HG03575 (cell line): ENCODE data around the gene TM4SF18.

Experiments
- ATAC-seq: cut with Tn5 transposase; IDR thresholded peaks from one replicate; pipeline ENCODE4 v1.9.1; 2021; ENCODE audit not compliant: unreplicated experiment, insufficient number of reproducible peaks, low FRiP score; ENCODE audit errors: extremely low read depth

Gene TM4SF18

GRCh38 chr3:149305376-149305775 is 28.1 kb downstream of the TM4SF18 start:
- no peak for ATAC-seq

GRCh38 chr3:149299938-149300801 is 33.3 kb downstream of the TM4SF18 start:
- peak; percentile 77 for ATAC-seq

- ATAC-seq = no peak
Measured at GRCh38 chr3:149296972-149297371, 36.5 kb downstream of the TM4SF18 start.

GRCh38 chr3:149292666-149293065 is 40.8 kb downstream of the TM4SF18 start:
- no peak for ATAC-seq

GRCh38 chr3:149291178-149291577 is 42.3 kb downstream of the TM4SF18 start:
- no peak for ATAC-seq

- ATAC-seq = no peak
Measured at GRCh38 chr3:149288655-149289054, 44.8 kb downstream of the TM4SF18 start.

GRCh38 chr3:149284034-149284433 is 49.4 kb downstream of the TM4SF18 start:
- no peak for ATAC-seq

GRCh38 chr3:149283401-149283800 is 50.0 kb downstream of the TM4SF18 start:
- ATAC-seq = no peak

- ATAC-seq = no peak
Measured at GRCh38 chr3:149282836-149283235, 50.6 kb downstream of the TM4SF18 start.

GRCh38 chr3:149282322-149282721 is 51.1 kb downstream of the TM4SF18 start:
- ATAC-seq = no peak

- no peak for ATAC-seq
Measured at GRCh38 chr3:149280671-149281349, 52.6 kb downstream of the TM4SF18 start.

- ATAC-seq = no peak
Measured at GRCh38 chr3:149278911-149279310, 54.5 kb downstream of the TM4SF18 start.

GRCh38 chr3:149277331-149277813 is 56.1 kb downstream of the TM4SF18 start:
- no peak for ATAC-seq

GRCh38 chr3:149276619-149277018 is 56.8 kb downstream of the TM4SF18 start:
- no peak for ATAC-seq

- ATAC-seq = no peak
Measured at GRCh38 chr3:149274220-149274619, 59.2 kb downstream of the TM4SF18 start.

- ATAC-seq = peak; percentile 64
Measured at GRCh38 chr3:149273096-149273751, 60.2 kb downstream of the TM4SF18 start.

- ATAC-seq = no peak
Measured at GRCh38 chr3:149271669-149272068, 61.8 kb downstream of the TM4SF18 start.

GRCh38 chr3:149270180-149270579 is 63.3 kb downstream of the TM4SF18 start:
- no peak for ATAC-seq

- ATAC-seq = no peak
Measured at GRCh38 chr3:149269687-149270086, 63.7 kb downstream of the TM4SF18 start.
